Esophagus muscularis mucosa (tissue), 4 donors: ENCODE data around the gene SHF. TPM values are rescaled to one million over a fixed set of nuclear protein-coding genes. Genes with fewer than 3 reads are reported as not detected.
"Not testable (repeated sequence)": the region's sequence is repeated elsewhere in the genome, so short reads cannot be mapped to it uniquely, and the experiment has no call there.

Experiments
- DNase-seq: peaks from one replicate; pipeline ENCODE4 v3.0.0-alpha.2; 2017; ENCODE audit errors: extremely low spot score
- H3K27ac ChIP-seq, 4 donors: fragments of 200-600 bp; sonication (generic); replicated peaks in 1 of 4; 1 replicate in 3 of 4; 2 replicates in 1 of 4; pipeline ENCODE4 v1.5.1; 2016 to 2019; ENCODE audit warnings: mild to moderate bottlenecking in 1 of 4
- H3K27me3 ChIP-seq, 4 donors: fragments of 200-600 bp; sonication (generic); one replicate each; pipeline versions ENCODE4 v1.5.1 to v1.6.0; 2016 to 2019
- H3K36me3 ChIP-seq, 4 donors: fragments of 200-600 bp; sonication (generic); one replicate each; pipeline ENCODE4 v1.5.1; 2016 to 2019
- H3K4me1 ChIP-seq, 4 donors: fragments of 200-600 bp; sonication (generic); one replicate each; pipeline ENCODE4 v1.5.1; 2016 to 2019
- H3K4me3 ChIP-seq, 4 donors: fragments of 200-600 bp; sonication (generic); 1 replicate in 2 of 4; 2 replicates in 2 of 4; pipeline ENCODE4 v1.5.1; 2016 to 2019; ENCODE audit warnings: mild to moderate bottlenecking in 4 of 4, moderate library complexity in 1 of 4
- H3K9me3 ChIP-seq, 4 donors: fragments of 200-600 bp; sonication (generic); 1 replicate in 3 of 4; 2 replicates in 1 of 4; pipeline ENCODE4 v1.5.1; 2016 to 2019
- CTCF ChIP-seq, 3 experiments: fragments of 200-600 bp in 2 of 3; fragments of 450-650 bp in 1 of 3; sonication (generic) in 2 of 3; IDR thresholded peaks; one replicate each; pipeline ENCODE4 v1.5.1; 2017 to 2019; ENCODE audit warnings: antibody characterized with exemption in 3 of 3, mild to moderate bottlenecking in 2 of 3, moderate library complexity in 1 of 3
- EP300 ChIP-seq: sonication (generic); formaldehyde crosslinking; IDR thresholded peaks from one replicate; pipeline ENCODE4 v1.6.1; 2017; ENCODE audit warnings: antibody characterized with exemption
- POLR2A ChIP-seq: fragments of 450-650 bp; IDR thresholded peaks from one replicate; pipeline ENCODE4 v1.6.1; 2017; ENCODE audit warnings: antibody characterized with exemption, moderate library complexity, mild to moderate bottlenecking, low read depth
- POLR2AphosphoS5 ChIP-seq, 2 donors: sonication (generic); formaldehyde crosslinking; IDR thresholded peaks; one replicate each; pipeline ENCODE4 v1.6.1; 2017; ENCODE audit warnings: antibody characterized with exemption in 2 of 2
- WGBS: methylation state at CpG from one replicate; pipeline ENCODE4 v1.1.5; 2018; 5-methylcytosine and 5-hydroxymethylcytosine counted together
- intact Hi-C: fragments of 100-400 bp; cut with DNase I; formaldehyde crosslinking; loops from one replicate; pipeline ENCODE4 v1.15.1; 2023
- total RNA-seq, 4 donors: library from RNA; depleted of rRNA; stranded (reverse); fragments of >200 nt; gene quantifications; one replicate each; pipeline versions ENCODE4 v1.1.0 to v1.2.1, GENCODE V29; 2016

Gene SHF
- 10 to 100 TPM in 2 of 4 donors, 1 to 10 TPM in 2; 4.6 to 15.4 (median 10.2) TPM for total RNA-seq

DNA sequence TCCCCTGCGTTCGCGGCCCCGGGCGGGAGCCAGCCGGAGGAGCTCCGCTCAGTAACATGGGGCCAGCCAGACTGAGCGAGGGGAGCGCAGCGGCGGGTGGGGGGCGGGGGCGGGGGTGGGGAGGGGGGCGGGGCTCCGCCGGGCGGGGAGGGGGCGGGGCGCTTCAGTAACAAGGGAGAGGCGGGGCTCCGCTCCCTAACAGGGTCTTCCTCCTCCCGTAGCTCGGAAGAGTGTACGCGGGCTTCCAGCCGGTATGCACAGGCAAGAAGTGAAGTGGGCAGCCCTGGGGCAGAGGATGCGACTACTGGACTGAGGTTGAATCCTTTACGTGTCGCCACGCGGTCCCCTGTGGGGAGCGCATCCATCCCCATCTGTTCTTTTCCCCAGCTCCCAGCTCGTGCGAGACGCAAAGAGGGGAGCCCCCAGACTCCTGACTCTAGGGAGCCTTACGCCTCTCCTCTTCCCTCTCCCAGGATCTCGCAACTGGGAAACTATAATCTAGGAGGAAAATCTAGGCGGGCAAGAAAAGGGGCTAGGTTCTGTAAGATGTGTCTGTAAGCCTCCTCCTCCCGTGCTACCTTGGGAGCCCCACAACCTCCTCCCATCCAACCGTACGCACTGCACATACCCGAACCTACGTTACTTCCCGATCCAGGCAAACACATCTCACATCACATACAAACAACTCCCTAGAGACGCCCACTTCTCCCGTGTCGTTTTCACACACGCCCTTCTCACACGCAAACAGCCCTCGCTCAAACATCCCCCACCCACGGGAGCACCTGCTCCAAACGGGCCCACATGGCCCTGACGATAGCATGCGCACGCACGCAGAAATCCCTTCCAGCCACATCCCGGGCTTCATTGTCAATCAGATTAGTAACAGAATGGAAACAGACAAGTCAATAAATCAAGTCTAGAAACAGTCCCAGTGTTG, at the start of gene SHF:
TSS of gene SHF (minus strand) at position 73 of the 937 bp plus-strand sequence. CDS start at position 58, 15 bp downstream.
- 2% methylated on average over 30 of the region's 57 CpGs for WGBS
- Histone ChIP-seq H3K4me1 (peaks cover 18 to 41% (median 30%) of the 10 kb centered on the region in 4 donors), H3K36me3 (no peaks in the 10 kb centered on the region), H3K9me3 (no peaks in the 10 kb centered on the region), H3K27ac (peak within 1 kb of the TSS; percentile 83 to 93 (median 90)), H3K4me3 (peak within 1 kb of the TSS; percentile 65 to 89 (median 79)), H3K27me3 (no peaks in the 10 kb centered on the region)
- TF ChIP-seq CTCF (IDR thresholded peaks at IDR 0.05) (no peak), POLR2AphosphoS5 (IDR thresholded peaks at IDR 0.05) (peak; percentile 68 to 79)
- DNase-seq, result no peak
- intact Hi-C loops, result no loop called here

DNA sequence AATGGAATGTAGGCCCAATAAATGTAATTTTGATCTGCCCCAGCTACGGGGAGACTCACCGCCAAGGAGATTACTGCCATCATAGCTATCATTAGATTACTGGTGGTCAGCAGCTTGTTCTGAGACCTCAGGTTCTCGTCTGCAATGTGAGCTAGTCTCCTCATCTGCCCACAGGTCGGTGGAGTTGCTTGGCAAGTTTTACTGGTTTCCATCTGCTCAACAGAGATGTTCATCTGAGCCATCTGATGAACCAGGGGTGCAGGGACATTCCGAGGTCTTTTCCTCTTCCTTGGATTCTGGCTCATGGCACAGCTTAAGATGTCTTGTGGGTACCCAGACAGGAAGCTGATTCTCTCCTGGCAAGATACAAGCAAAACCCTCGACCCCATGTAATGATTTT, 49.0 kb upstream of the SHF start:
- 65% methylated on average over 6 of the region's 6 CpGs for WGBS
- H3K27ac ChIP-seq, H3K27me3 ChIP-seq, H3K36me3 ChIP-seq, intact Hi-C loops, H3K4me1 ChIP-seq, H3K4me3 ChIP-seq, DNase-seq: not testable (repeated sequence)
- H3K9me3 ChIP-seq, result peaks cover 0 to 39% (median 30%) of the 10 kb centered on the region in 4 donors

DNA sequence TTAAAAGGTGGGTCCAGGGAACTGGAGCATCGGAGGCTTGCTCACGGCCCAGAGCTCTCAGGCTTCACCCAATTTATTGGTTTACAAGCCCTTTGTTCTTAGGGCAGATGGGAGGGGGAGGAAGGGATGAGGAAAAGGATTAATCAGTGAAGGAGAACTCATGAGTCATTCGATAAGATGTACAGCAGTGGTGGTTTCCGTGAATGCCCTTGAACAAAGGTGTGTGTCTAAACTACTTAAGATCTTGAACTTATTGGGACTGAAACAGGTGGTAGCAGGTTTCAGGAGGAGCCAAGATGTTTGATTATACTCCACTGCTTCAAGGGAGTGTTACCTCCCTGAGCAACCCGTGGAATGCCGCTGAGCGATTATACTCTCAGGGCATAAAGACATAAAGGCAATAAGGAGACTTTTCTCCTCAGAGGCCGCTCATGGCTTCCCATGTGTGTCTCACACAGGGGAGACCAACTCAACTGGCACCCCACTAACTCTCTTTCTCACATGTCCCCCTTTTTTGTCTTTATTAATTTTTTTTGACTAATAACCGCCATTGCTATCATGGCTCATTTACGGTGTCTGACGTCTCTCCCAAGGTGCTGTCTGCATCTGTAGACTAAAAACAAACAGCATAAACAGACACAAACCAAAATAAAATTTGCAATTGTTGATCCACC, 46.9 kb upstream of the SHF start:
- H3K4me3 ChIP-seq, result no peak overlapping the region
- no peak overlapping the region for H3K27ac ChIP-seq
- peaks cover 0 to 19% (median 13%) of the 10 kb centered on the region in 4 donors for H3K9me3 ChIP-seq
- no peaks in the 10 kb centered on the region for H3K36me3 ChIP-seq
- H3K27me3 ChIP-seq, result no peaks in the 10 kb centered on the region
- intact Hi-C loops, result no loop called here
- 86% methylated on average over 11 of the region's 11 CpGs for WGBS
- no peaks in the 10 kb centered on the region for H3K4me1 ChIP-seq
- TF ChIP-seq EP300 (no peak), POLR2A (no peak)
- DNase-seq, result no peak

DNA sequence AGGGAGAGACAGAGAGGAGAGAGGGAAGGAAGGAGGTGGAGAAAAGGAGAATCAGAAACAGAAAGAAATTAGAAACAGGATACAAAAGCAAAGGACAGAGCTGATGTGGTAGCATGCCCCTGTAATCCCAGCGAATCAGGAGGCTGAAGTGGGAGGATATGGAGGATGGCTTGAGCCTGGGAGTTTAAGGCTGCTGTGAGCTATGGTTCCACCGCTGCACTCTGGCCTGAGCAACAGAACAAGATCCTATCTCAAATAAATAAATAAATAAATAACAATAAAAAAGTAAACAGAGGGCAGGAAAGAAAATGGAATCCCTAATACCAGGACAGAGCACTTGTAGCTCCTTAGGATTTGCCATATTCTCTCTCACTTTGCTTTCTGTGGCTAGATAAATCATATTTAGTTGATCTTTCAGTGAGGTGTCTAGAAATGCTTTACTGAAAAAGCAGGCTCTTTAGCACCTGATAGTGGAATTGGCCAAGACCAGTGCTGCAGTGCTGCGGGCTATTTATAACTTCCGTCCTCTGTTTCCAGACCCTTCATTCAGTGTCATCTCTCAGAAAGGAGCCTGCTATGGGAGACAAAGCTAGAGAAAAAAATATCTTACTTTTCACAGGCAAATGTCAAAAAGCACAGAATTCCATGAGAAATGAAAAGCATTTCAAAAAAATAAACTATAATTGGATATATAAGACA, 44.2 kb upstream of the SHF start:
- no peak for TF ChIP-seq EP300
- TF ChIP-seq POLR2A, result no peak
- no peak for TF ChIP-seq POLR2AphosphoS5 (IDR thresholded peaks at IDR 0.05)
- no peak for TF ChIP-seq CTCF (IDR thresholded peaks at IDR 0.05)
- intact Hi-C loops, result no loop called here
- no peaks in the 10 kb centered on the region for H3K27me3 ChIP-seq
- peaks cover 0 to 13% (median 6%) of the 10 kb centered on the region in 4 donors for H3K9me3 ChIP-seq
- H3K4me1 ChIP-seq, result no peaks in the 10 kb centered on the region
- DNase-seq, result no peak
- no peak overlapping the region for H3K4me3 ChIP-seq
- WGBS, result 80% methylated on average over 4 of the region's 4 CpGs
- H3K27ac ChIP-seq, result no peak overlapping the region
- H3K36me3 ChIP-seq, result no peaks in the 10 kb centered on the region

GRCh38 chr15:45231132-45231531, 43.4 kb upstream of the SHF start:
- no peak overlapping the region for H3K27ac ChIP-seq

More at GRCh38 chr15:45231132-45231531, 43.4 kb upstream of the SHF start:
- intact Hi-C loops, result no loop called here
- peaks cover 0 to 13% (median 6%) of the 10 kb centered on the region in 4 donors for H3K9me3 ChIP-seq
- no peak overlapping the region for H3K4me3 ChIP-seq
- DNase-seq, result no peak
- TF ChIP-seq POLR2AphosphoS5 (IDR thresholded peaks at IDR 0.05) (no peak), POLR2A (no peak), EP300 (no peak), CTCF (IDR thresholded peaks at IDR 0.05) (no peak)
- WGBS, result 75% methylated on average over 3 of the region's 3 CpGs
- H3K36me3 ChIP-seq, result no peaks in the 10 kb centered on the region
- no peaks in the 10 kb centered on the region for H3K4me1 ChIP-seq
- no peaks in the 10 kb centered on the region for H3K27me3 ChIP-seq
